Inflammatory macrophage (primary cell): ENCODE data around the gene LRRC61.
A peak's percentile ranks its signal among the peaks of the same experiment; 100 is the strongest.

Source experiments
- DNase-seq, 2 donors: peaks; one replicate each; pipeline ENCODE4 v3.0.0-alpha.2; 2020 to 2022

The LRRC61 gene

GRCh38 chr7:150357270-150357669 lies 34.1 kb downstream of the LRRC61 start:
- peak; percentile 14 to 45 for DNase-seq

GRCh38 chr7:150357771-150358427 lies 34.7 kb downstream of the LRRC61 start:
- DNase-seq = peak; percentile 28 to 68

GRCh38 chr7:150358433-150358832 lies 35.3 kb downstream of the LRRC61 start:
- DNase-seq = no peak

- DNase-seq = no peak
Measured at GRCh38 chr7:150358988-150359621, 36.0 kb downstream of the LRRC61 start.

- no peak for DNase-seq
Measured at GRCh38 chr7:150359622-150360362, 36.6 kb downstream of the LRRC61 start.

- DNase-seq = no peak
Measured at GRCh38 chr7:150360363-150361058, 37.4 kb downstream of the LRRC61 start.

- DNase-seq = no peak
Measured at GRCh38 chr7:150361402-150361801, 38.2 kb downstream of the LRRC61 start.

GRCh38 chr7:150361807-150362621 lies 38.9 kb downstream of the LRRC61 start:
- DNase-seq = no peak

GRCh38 chr7:150363370-150363769 lies 40.2 kb downstream of the LRRC61 start:
- no peak for DNase-seq

GRCh38 chr7:150363872-150364271 lies 40.7 kb downstream of the LRRC61 start:
- DNase-seq = peak; percentile 80 to 82

GRCh38 chr7:150365194-150365593 lies 42.0 kb downstream of the LRRC61 start:
- no peak for DNase-seq

- peak; percentile 35 to 78 for DNase-seq
Measured at GRCh38 chr7:150365673-150366398, 42.7 kb downstream of the LRRC61 start.

GRCh38 chr7:150367677-150368095 lies 44.5 kb downstream of the LRRC61 start:
- DNase-seq = no peak

- peak; percentile 78 to 89 for DNase-seq
Measured at GRCh38 chr7:150368096-150368883, 45.1 kb downstream of the LRRC61 start, which contains the start of gene REPIN1. REPIN1 (plus strand) TSS chr7:150368822; CDS start chr7:150369712, 890 bp downstream.

GRCh38 chr7:150368884-150369747 lies 46.0 kb downstream of the LRRC61 start:
- peak; percentile 24 to 48 for DNase-seq

GRCh38 chr7:150369748-150370501 lies 46.8 kb downstream of the LRRC61 start:
- DNase-seq = no peak

GRCh38 chr7:150370612-150371071 lies 47.5 kb downstream of the LRRC61 start:
- DNase-seq = no peak
